HepG2 (cell line): ENCODE data around the gene ATP2B2. TPM values are rescaled to one million over a fixed set of nuclear protein-coding genes. Genes with fewer than 3 reads are reported as not detected.

ENCODE experiments used
- ATF3 ChIP-seq: sonication (generic); formaldehyde crosslinking; IDR thresholded peaks from 2 replicates; pipeline ENCODE4 v1.4.0; 2020; ENCODE audit warnings: missing genetic modification reagents
- CREM ChIP-seq, 2 experiments: sonication (generic) in 1 of 2; formaldehyde crosslinking in 1 of 2; IDR thresholded peaks; 2 replicates each; pipeline versions ENCODE4 v1.4.0 to v1.6.1; 2016 to 2020; ENCODE audit warnings: antibody characterized with exemption in 1 of 2, mild to moderate bottlenecking in 1 of 2, missing genetic modification reagents in 1 of 2
- DMTF1 ChIP-seq: sonication (generic); formaldehyde crosslinking; IDR thresholded peaks from 2 replicates; pipeline ENCODE4 v1.4.0; 2020; ENCODE audit warnings: mild to moderate bottlenecking, missing genetic modification reagents
- DRAP1 ChIP-seq: IDR thresholded peaks from 2 replicates; pipeline ENCODE4 v1.6.1; 2016; ENCODE audit warnings: missing genetic modification reagents, missing compliant biosample characterization
- IKZF5 ChIP-seq: IDR thresholded peaks from 2 replicates; pipeline ENCODE4 v1.6.1; 2018; ENCODE audit warnings: missing genetic modification reagents, mild to moderate bottlenecking, missing compliant biosample characterization
- IRX3 ChIP-seq: sonication (generic); formaldehyde crosslinking; IDR thresholded peaks from 2 replicates; pipeline ENCODE4 v1.8.1; 2023; ENCODE audit warnings: mild to moderate bottlenecking, low read depth, missing genetic modification reagents, borderline replicate concordance
- MNT ChIP-seq: fragments of 450-650 bp; IDR thresholded peaks from 2 replicates; pipeline ENCODE4 v1.6.1; 2016
- RCOR2 ChIP-seq: IDR thresholded peaks from 2 replicates; pipeline ENCODE4 v1.6.1; 2016; ENCODE audit warnings: missing biosample characterization, missing genetic modification reagents
- SOX5 ChIP-seq: IDR thresholded peaks from 2 replicates; pipeline ENCODE4 v1.6.1; 2016; ENCODE audit warnings: borderline replicate concordance
- SRY ChIP-seq: sonication (generic); formaldehyde crosslinking; IDR thresholded peaks from 2 replicates; pipeline ENCODE4 v1.8.0; 2022; ENCODE audit warnings: mild to moderate bottlenecking, missing genetic modification reagents
- TFAP4 ChIP-seq: sonication (generic); IDR thresholded peaks from 2 replicates; pipeline ENCODE4 v1.6.1; 2016; ENCODE audit warnings: low read depth, borderline replicate concordance
- YEATS2 ChIP-seq: sonication (generic); formaldehyde crosslinking; IDR thresholded peaks from 2 replicates; pipeline ENCODE4 v1.4.0; 2020; ENCODE audit warnings: missing genetic modification reagents, borderline replicate concordance
- ZBTB49 ChIP-seq: sonication (generic); formaldehyde crosslinking; IDR thresholded peaks from 2 replicates; pipeline ENCODE4 v1.4.0; 2020; ENCODE audit warnings: missing genetic modification reagents, borderline replicate concordance
- ZNF253 ChIP-seq: sonication (generic); formaldehyde crosslinking; IDR thresholded peaks from 2 replicates; pipeline ENCODE4 v1.8.0; 2022; ENCODE audit warnings: mild to moderate bottlenecking, missing genetic modification reagents, borderline replicate concordance
- ZNF354B ChIP-seq: sonication (generic); formaldehyde crosslinking; IDR thresholded peaks from 2 replicates; pipeline ENCODE4 v1.8.0; 2022; ENCODE audit warnings: mild to moderate bottlenecking, missing genetic modification reagents
- ZNF598 ChIP-seq: sonication (generic); formaldehyde crosslinking; IDR thresholded peaks from 2 replicates; pipeline ENCODE4 v1.5.1; 2020; ENCODE audit warnings: mild to moderate bottlenecking, missing genetic modification reagents, borderline replicate concordance
- ZNF704 ChIP-seq: sonication (generic); formaldehyde crosslinking; IDR thresholded peaks from 2 replicates; pipeline ENCODE4 v1.8.1; 2023; ENCODE audit warnings: mild to moderate bottlenecking, inconsistent platforms, moderate library complexity, missing genetic modification reagents, borderline replicate concordance
- ZNF879 ChIP-seq: sonication (generic); formaldehyde crosslinking; IDR thresholded peaks from 2 replicates; pipeline ENCODE4 v1.8.1; 2023; ENCODE audit warnings: missing genetic modification reagents
- polyA plus RNA-seq, 8 experiments: library from polyadenylated mRNA; depleted of rRNA in 3 of 8; stranded (reverse) in 7 of 8; unstranded in 1 of 8; fragments of >200 nt; fragmentation: Illumina TruSeq in 4 of 8; extraction: Trizol in 4 of 8; gene quantifications; 2 replicates each; pipeline versions ENCODE4 v1.2.1 to v1.2.3, GENCODE V29; 2011 to 2016; ENCODE audit warnings: low read depth in 4 of 8, missing spikeins in 1 of 8, mixed read lengths in 1 of 8; ENCODE audit not compliant: insufficient read depth in 1 of 8
- total RNA-seq, 5 experiments: library from RNA; depleted of rRNA; stranded (reverse); fragments of >200 nt; fragmentation: Illumina TruSeq; extraction: Trizol; gene quantifications; 2 replicates each; pipeline ENCODE4 v1.2.3, GENCODE V29; 2016; ENCODE audit warnings: low read depth in 1 of 5

ATP2B2 gene
- total and polyA plus RNA-seq, 2 of the 13 experiments (the other 11 are each of a cell fraction or from before 2014, with no cell fraction given) = 1.5 to 2.3 TPM

- peak; percentile 63 for TF ChIP-seq DRAP1 (CRISPR knock-in tag)
- TF ChIP-seq CREM (IDR thresholded peaks at IDR 0.05) = peak; percentile 82; the same call in 1 of the 2 replicates
- no peak for TF ChIP-seq CREM (CRISPR knock-in tag; IDR thresholded peaks at IDR 0.05)
- peak; percentile 86; the same call in 1 of the 2 replicates for TF ChIP-seq TFAP4
- TF ChIP-seq ZBTB49 (CRISPR knock-in tag) = no peak
- peak; percentile 99 for TF ChIP-seq SOX5 (CRISPR knock-in tag)
- no peak for TF ChIP-seq ZNF354B
- no peak for TF ChIP-seq DMTF1 (CRISPR knock-in tag)
- peak; percentile 73; the same call in 1 of the 2 replicates for TF ChIP-seq IKZF5 (CRISPR knock-in tag)
- TF ChIP-seq MNT = no peak
- peak; percentile 35; the same call in 1 of the 2 replicates for TF ChIP-seq ATF3 (CRISPR knock-in tag)
- no peak for TF ChIP-seq ZNF879 (CRISPR knock-in tag)
- TF ChIP-seq ZNF598 (CRISPR knock-in tag) = no peak
- TF ChIP-seq SRY = no peak
- TF ChIP-seq IRX3 (CRISPR knock-in tag) = no peak
- TF ChIP-seq YEATS2 (CRISPR knock-in tag) = no peak; the same call in 1 of the 2 replicates
- TF ChIP-seq ZNF704 (CRISPR knock-in tag) = no peak
- peak; percentile 89 for TF ChIP-seq RCOR2 (CRISPR knock-in tag)
- no peak for TF ChIP-seq ZNF253
Observed at GRCh38 chr3:10317311-10317960, 187.9 kb downstream of the ATP2B2 start (continued).
